ENCODE data around the gene GRK5.
A peak's percentile ranks its signal among the peaks of the same experiment; 100 is the strongest.

Gene GRK5

GRCh38 chr10:119302172-119302571, 94.8 kb downstream of the GRK5 start:
- no peak for DNase-seq

GRCh38 chr10:119302591-119303253, 95.4 kb downstream of the GRK5 start:
- DNase-seq: no peak

- no peak for DNase-seq
These were observed 96.5 kb downstream of the GRK5 start for GRCh38 chr10:119303886-119304285.

GRCh38 chr10:119304541-119304940, 97.2 kb downstream of the GRK5 start:
- no peak for DNase-seq

- peak; percentile 87 for DNase-seq
These were observed 98.6 kb downstream of the GRK5 start for GRCh38 chr10:119305860-119306513.

- no peak for DNase-seq
These were observed 99.2 kb downstream of the GRK5 start for GRCh38 chr10:119306514-119306951.

- no peak for DNase-seq
These were observed 99.6 kb downstream of the GRK5 start for GRCh38 chr10:119306986-119307392.

- no peak for DNase-seq
These were observed 100.7 kb downstream of the GRK5 start for GRCh38 chr10:119308089-119308488.

- no peak for DNase-seq
These were observed 101.4 kb downstream of the GRK5 start for GRCh38 chr10:119308551-119309422.

- no peak for DNase-seq
These were observed 102.0 kb downstream of the GRK5 start for GRCh38 chr10:119309423-119309770.

- no peak for DNase-seq
These were observed 103.4 kb downstream of the GRK5 start for GRCh38 chr10:119310806-119311205.

GRCh38 chr10:119312241-119312640, 104.9 kb downstream of the GRK5 start:
- no peak for DNase-seq

- no peak for DNase-seq
These were observed 105.7 kb downstream of the GRK5 start for GRCh38 chr10:119313024-119313423.

GRCh38 chr10:119313644-119314043, 106.3 kb downstream of the GRK5 start:
- no peak for DNase-seq

GRCh38 chr10:119314061-119314460, 106.7 kb downstream of the GRK5 start:
- no peak for DNase-seq

- DNase-seq: no peak
These were observed 107.1 kb downstream of the GRK5 start for GRCh38 chr10:119314486-119314885.

GRCh38 chr10:119315128-119316001, 108.0 kb downstream of the GRK5 start:
- peak; percentile 24 for DNase-seq

GRCh38 chr10:119316002-119316358, 108.6 kb downstream of the GRK5 start:
- DNase-seq: no peak

- DNase-seq: peak; percentile 49
These were observed 109.3 kb downstream of the GRK5 start for GRCh38 chr10:119316729-119317097.

- no peak for DNase-seq
These were observed 111.2 kb downstream of the GRK5 start for GRCh38 chr10:119318411-119319160.

- DNase-seq: no peak
These were observed 112.0 kb downstream of the GRK5 start for GRCh38 chr10:119319161-119319919.

GRCh38 chr10:119319920-119320258, 112.5 kb downstream of the GRK5 start:
- no peak for DNase-seq
